Measurements from ENCODE around the gene DAPK1. TPM values are rescaled to one million over a fixed set of nuclear protein-coding genes. Genes with fewer than 3 reads are reported as not detected.
"Not testable (repeated sequence)": the region's sequence is repeated elsewhere in the genome, so short reads cannot be mapped to it uniquely, and the experiment has no call there.

DAPK1 gene
- total and polyA plus RNA-seq, 3 donors from 2014 or later = 35.1 to 74.6 (median 71.0) TPM

DNA sequence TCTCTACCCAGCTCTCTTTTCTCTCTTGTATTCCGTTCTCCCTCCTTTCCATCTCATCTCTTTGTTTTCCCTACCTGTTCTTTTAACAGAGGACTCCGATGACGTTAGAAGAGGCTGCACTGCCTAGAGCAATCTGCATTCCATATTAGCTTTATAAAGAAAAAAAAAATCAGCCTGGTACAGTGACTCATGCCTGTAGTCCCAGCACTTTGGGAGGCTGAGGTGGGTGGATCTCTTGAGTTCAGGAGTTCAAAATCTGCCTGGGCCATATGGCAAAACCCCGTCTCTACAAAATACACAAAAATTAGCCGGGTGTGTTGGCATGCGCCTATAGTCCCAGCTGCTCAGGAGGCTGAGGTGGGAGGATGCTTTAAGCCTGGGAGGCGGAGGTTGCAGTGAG is 49.0 kb downstream of the DAPK1 start:
- Histone ChIP-seq H3K36me3 (ENCODE audit: low read depth, missing control alignments) (no peaks in the 10 kb centered on the region), H3K27ac (no peak overlapping the region), H3K4me1 (peaks cover 19% of the 10 kb centered on the region), H3K27me3 (no peaks in the 10 kb centered on the region), H3K9me3 (no peaks in the 10 kb centered on the region), H3K4me3 (no peak overlapping the region)
- DNase-seq = no peak
- 67 to 72% methylated on average over 7 of the region's 7 CpGs for WGBS, 2 donors
- TF ChIP-seq, protein P1, sequence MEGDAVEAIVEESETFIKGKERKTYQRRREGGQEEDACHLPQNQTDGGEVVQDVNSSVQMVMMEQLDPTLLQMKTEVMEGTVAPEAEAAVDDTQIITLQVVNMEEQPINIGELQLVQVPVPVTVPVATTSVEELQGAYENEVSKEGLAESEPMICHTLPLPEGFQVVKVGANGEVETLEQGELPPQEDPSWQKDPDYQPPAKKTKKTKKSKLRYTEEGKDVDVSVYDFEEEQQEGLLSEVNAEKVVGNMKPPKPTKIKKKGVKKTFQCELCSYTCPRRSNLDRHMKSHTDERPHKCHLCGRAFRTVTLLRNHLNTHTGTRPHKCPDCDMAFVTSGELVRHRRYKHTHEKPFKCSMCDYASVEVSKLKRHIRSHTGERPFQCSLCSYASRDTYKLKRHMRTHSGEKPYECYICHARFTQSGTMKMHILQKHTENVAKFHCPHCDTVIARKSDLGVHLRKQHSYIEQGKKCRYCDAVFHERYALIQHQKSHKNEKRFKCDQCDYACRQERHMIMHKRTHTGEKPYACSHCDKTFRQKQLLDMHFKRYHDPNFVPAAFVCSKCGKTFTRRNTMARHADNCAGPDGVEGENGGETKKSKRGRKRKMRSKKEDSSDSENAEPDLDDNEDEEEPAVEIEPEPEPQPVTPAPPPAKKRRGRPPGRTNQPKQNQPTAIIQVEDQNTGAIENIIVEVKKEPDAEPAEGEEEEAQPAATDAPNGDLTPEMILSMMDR (IDR thresholded peaks at IDR 0.05) = no peak
- TF ChIP-seq POLR2A (IDR thresholded peaks at IDR 0.05) = no peak
- intact Hi-C loops (cut with DNase I; ENCODE audit: low total_unique reads) = no loop called here

DNA sequence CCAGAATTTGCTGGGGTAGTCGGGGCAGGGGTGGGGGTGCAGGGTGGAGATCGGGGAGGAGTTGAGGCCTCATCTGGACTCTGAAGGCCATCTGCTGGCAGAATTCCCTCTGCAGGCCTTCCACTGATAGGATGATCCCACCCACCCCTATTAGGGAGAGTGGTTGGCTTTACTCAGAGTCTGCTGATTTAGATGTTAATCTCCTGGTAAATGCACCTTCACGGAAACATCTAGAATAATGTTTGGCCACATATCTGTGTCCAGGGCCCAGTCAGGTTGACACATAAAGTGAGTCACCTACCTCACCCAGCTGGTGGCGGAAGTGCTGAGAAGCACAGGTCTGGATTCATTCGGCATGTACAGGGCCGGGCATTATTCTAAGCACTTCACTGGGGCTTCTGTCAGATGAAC is 50.0 kb downstream of the DAPK1 start:
- Histone ChIP-seq H3K4me3 (no peak overlapping the region), H3K36me3 (ENCODE audit: low read depth, missing control alignments) (no peaks in the 10 kb centered on the region), H3K4me1 (peaks cover 12% of the 10 kb centered on the region), H3K27ac (no peak overlapping the region), H3K9me3 (no peaks in the 10 kb centered on the region), H3K27me3 (no peaks in the 10 kb centered on the region)
- 80 to 83% methylated on average over 6 of the region's 6 CpGs for WGBS, 2 donors
- intact Hi-C loops (cut with DNase I; ENCODE audit: low total_unique reads) = no loop called here
- no peak for DNase-seq
- no peak for TF ChIP-seq POLR2A (IDR thresholded peaks at IDR 0.05)

- Histone ChIP-seq H3K36me3 (ENCODE audit: low read depth, missing control alignments) (no peaks in the 10 kb centered on the region), H3K27me3 (no peaks in the 10 kb centered on the region), H3K9me3 (no peaks in the 10 kb centered on the region), H3K27ac (no peak overlapping the region), H3K4me3 (no peak overlapping the region), H3K4me1 (peaks cover 12% of the 10 kb centered on the region)
- intact Hi-C loops (cut with DNase I; ENCODE audit: low total_unique reads) = no loop called here
- TF ChIP-seq, protein P1 (IDR thresholded peaks at IDR 0.05) = no peak
- no peak for TF ChIP-seq POLR2A (IDR thresholded peaks at IDR 0.05)
- 76 to 98% methylated on average over 3 of the region's 3 CpGs for WGBS, 2 donors
- DNase-seq = no peak
These were observed 50.5 kb downstream of the DAPK1 start for GRCh38 chr9:87548159-87548558.

DNA sequence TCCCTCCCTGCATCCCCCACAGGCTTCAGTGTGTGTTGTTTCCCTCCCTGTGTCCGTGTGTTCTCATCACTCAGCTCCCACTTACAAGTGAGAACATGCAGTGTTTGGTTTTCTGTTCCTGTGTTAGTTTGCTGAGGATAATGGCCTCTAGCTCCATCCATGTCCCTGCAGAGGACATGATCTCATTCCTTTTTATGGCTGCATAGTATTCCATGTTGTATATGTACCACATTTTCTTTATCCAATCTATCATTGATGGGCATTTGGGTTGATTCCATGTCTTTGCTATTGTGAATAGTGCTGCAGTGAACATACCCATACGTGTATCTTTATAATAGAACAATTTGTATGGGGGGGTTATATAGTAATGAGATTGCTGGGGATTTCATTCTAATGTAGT is 51.4 kb downstream of the DAPK1 start:
- WGBS, 2 donors = 93 to 96% methylated on average over 2 of the region's 2 CpGs
- H3K4me1 ChIP-seq; DNase-seq; H3K36me3 ChIP-seq (ENCODE audit: low read depth, missing control alignments); H3K27me3 ChIP-seq; H3K4me3 ChIP-seq; H3K27ac ChIP-seq; intact Hi-C loops (cut with DNase I; ENCODE audit: low total_unique reads); H3K9me3 ChIP-seq: not testable (repeated sequence)

DNA sequence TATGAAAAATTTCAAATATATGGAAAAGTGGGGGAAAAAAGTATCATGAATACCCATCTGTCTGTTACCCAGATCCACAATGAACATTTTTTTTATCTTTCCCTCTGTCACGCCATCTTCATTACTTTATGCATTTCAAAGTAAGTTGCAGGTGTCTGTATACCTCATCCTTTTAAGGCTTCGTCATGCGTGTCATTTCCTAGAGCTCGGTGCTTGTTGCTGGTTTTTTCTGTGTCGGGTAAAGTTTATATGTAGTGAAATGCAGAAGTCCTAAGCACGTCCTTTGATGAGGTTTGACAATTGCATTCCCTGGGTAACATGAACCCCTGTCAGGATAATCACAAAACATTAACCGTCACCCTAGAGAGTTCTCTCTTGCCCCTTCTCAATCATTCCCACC is 52.1 kb downstream of the DAPK1 start:
- intact Hi-C loops (cut with DNase I; ENCODE audit: low total_unique reads) = no loop called here
- no peak overlapping the region for H3K27ac ChIP-seq

More for the DNA sequence above, 52.1 kb downstream of the DAPK1 start:
- no peak for TF ChIP-seq POLR2A (IDR thresholded peaks at IDR 0.05)
- TF ChIP-seq, protein P1 (IDR thresholded peaks at IDR 0.05) = no peak
- H3K9me3 ChIP-seq = no peaks in the 10 kb centered on the region
- H3K4me1 ChIP-seq = peaks cover 10% of the 10 kb centered on the region
- H3K36me3 ChIP-seq (ENCODE audit: low read depth, missing control alignments) = no peaks in the 10 kb centered on the region
- WGBS, 2 donors = 91 to 94% methylated on average over 7 of the region's 7 CpGs
- no peak overlapping the region for H3K4me3 ChIP-seq
- H3K27me3 ChIP-seq = no peaks in the 10 kb centered on the region
- no peak for DNase-seq

All from testis (tissue), 3 donors.